Measurements from ENCODE around the gene TMCO1.

GRCh38 chr1:165799387-165799786 lies 30.7 kb upstream of the TMCO1 start:
- TF ChIP-seq CTCF (conservative IDR thresholded peaks at IDR 0.05) (no peak), EZH2 (IDR thresholded peaks at IDR 0.05; ENCODE audit: low read depth) (no peak)
